CD4-positive, alpha-beta T cell treated with Interleukin-4 for 4 hours (primary cell): ENCODE measurements around the gene CD300H.
A peak's percentile ranks its signal among the peaks of the same experiment; 100 is the strongest.
"Not testable (repeated sequence)": the region's sequence is repeated elsewhere in the genome, so short reads cannot be mapped to it uniquely, and the experiment has no call there.

Source experiments
- DNase-seq: peaks from one replicate; pipeline ENCODE4 v3.0.0-alpha.2; 2020

The CD300H gene

DNA sequence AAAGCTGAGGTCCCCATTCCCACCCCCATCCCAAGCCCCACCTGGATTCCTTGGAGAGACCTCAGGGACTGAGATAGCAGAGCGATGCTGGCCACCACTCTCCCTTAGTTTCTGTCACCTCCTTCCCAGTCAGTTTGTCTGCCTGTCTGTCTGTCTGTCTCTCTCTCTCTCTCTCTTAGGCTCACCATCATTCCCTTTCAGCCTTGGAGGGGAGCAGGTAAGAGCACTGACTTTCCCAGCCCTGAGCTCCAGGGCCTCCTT, 41.9 kb downstream of the CD300H start:
- no peak for DNase-seq

DNA sequence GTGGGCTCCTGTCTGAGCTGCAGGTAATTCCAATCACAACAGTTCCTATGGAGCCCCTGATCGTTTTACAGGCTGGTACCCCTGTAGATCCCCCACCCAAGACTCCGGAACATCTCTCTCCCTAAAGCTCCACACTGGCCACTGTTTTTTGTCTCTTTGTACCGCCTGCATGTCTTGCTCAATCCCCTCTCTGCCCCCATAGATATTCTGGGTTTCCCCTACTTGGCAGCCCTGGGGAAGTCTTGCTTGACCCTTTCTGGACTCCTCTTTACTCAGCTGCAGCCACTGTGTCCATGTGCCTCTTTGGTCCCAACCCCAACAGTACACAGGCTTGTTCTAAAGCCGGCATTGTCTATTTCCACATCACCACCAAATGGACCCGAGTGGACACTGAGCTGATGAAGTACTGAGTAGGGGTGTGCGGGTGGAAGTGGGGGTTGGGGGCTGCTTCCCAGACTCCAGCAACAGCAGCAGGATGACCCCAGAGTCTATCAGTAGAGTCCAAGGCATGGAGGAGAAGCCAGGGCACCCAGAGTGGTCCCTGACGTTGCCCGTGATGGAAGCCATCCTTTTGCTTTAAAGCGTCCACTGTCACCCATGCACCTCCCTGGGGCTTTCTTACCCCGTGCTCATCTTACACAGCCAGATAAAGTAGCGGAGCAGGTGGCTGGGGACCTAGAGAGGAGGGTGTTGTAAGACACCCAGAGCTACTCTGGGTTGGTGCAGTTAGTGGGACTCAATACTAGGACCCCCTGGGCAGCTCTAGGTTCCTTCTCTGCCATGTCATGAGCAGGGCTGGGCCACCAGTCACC, 42.5 kb downstream of the CD300H start:
- DNase-seq: no peak

DNA sequence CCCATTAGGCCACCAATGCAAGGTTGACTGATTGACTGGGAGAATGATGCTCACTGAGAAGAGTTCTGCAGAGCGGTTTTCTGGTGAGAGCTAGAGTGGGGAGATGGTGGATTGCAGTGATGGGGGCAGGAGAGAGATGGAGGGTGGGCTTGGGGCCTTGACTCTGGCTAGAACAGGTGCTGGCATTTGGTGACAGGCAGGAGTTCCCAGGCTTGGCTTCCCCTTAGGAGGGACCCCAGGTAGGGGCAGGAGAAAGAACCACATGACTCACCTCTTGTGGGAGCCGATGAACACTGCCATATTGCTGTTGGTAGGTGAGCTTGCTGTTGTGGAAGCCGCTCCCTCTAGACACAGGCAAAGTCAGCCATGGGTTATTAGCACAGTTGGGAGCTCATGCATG, 44.0 kb downstream of the CD300H start:
- no peak for DNase-seq

DNA sequence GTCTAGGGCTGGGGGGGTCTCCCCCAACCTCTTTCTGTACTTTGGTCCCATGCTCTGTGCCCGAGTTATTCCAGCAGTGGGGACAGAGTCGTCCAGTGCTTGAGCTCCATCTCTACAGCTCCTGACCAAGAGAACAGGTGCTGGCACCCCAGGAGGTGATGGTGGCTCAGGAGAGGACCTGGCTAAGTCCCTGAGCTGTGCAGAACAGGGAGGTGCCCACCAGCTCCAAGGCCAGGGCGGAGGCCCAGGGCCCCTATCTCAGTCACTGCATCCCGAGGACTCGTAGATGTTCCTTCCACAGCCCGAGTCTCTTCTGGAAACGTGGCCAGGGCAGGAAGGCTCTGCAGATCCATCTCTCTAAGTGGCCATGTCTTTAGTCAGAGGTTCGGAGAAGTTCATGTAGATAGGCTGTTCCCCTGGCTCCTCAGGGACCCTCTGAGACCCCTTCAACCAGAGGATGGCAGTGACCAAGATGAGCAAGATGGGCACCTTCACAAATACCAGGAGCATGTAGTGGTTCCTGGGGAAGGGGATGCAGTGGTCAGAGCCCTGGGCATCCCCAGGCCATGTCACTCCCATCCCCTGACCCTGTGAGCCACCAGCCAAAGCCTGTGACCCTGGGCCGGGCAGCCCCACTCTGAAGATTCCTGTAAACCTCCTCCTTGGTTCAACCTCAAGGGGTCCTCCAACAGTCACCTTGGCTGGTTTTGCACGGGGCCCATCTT, 44.8 kb downstream of the CD300H start:
- no peak for DNase-seq

DNA sequence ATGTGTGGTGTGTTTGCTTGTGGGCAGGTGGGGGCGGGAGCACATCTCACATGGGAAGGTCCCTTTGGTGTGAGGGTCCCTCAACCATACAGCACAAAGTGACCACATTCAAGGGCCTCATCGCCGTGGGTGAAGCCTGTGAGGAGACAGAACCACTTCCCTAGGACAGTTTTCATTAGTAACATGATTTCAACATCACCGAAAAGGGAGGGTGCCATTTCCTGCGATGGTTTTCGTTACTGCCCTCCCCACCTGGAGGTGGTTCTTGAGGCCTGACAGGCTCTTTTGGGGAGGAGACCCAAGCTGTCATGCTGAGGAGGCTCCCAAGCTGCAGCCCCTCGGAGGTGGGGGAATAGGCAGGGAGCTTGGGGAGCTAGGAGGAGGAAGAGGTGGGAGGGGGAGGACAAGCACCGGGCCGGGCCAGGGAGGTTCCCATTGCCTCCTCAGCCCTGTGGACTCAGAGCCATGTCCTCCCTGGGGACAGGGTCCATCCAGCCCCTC, 45.6 kb downstream of the CD300H start:
- peak; percentile 18 for DNase-seq

DNA sequence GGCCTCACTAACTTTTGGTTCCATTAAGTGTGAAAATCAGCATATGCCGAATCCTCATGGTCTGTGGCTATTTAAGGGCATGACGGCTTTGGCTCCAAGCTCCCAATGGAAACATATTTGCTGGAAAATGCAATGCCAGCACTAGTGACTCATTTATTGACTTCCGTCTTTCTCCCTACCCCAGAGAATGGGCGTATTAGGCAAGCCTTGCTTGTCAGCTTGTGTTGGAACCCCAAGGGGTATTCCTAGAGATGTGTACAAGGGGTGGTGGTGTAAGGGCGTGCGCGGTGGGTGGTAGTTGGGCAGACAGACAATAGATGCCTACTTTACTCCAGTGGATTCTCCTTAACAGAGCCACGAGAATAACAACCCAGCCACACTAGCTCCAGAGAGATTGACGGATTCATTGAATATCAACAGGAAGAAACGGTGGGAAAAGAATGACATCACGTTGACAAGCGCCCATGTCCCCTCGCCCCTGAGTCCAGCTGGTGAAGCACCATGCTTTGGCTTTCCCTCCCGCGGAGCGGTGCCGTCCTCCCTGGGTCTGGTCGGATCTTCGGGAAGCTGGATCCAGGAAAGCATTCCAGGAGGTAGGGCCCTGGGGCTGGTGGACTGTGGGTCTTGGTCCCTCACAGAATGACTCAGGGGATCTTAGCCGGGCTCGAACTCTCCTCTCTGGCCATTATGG, 46.4 kb downstream of the CD300H start:
- DNase-seq: no peak

DNA sequence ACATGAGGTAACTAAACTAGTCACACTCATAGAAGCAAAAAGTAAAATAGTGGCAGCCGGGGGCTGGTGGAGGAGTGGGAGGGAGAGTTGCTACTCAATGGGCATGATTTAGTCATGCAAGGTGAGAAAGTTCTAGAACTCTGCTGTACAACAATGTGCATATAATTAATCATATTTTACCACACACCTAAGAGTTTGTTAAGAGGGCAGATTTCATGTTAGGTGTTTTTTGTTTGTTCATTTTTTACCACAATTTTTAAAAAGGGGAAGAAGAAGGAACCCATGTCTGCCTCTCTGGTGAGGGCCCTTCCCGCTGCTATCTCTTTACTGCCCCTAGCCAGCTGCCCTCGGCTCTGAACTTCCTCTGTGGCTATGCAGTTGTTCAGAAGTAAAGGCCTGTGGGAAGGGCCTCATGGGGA, 47.3 kb downstream of the CD300H start:
- DNase-seq: no peak

DNA sequence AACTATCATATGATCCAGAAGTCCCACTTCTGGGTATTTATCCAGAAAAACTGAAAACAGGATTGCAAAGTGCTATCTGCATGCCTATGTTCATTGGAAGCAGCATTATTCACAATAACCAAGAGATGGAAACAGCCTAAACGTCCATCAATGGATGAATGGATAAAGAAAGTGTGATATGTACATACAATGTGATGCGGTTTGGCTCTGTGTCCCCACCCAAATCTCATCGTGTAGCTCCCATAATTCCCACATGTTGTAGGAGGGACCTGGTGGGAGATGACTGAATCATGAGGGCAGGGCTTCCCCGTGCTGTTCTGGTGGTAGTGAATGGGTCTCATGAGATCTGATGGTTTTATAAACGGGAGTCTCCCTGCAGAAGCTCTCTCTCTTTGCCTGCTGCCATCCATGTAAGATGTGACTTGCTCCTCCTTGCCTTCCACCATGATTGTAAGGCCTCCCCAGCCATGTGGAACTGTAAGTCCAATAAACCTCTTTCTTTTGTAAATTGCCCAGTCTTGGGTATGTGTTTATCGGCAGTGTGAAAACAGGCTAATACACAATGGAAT, 48.8 kb downstream of the CD300H start:
- not testable (repeated sequence) for DNase-seq

DNA sequence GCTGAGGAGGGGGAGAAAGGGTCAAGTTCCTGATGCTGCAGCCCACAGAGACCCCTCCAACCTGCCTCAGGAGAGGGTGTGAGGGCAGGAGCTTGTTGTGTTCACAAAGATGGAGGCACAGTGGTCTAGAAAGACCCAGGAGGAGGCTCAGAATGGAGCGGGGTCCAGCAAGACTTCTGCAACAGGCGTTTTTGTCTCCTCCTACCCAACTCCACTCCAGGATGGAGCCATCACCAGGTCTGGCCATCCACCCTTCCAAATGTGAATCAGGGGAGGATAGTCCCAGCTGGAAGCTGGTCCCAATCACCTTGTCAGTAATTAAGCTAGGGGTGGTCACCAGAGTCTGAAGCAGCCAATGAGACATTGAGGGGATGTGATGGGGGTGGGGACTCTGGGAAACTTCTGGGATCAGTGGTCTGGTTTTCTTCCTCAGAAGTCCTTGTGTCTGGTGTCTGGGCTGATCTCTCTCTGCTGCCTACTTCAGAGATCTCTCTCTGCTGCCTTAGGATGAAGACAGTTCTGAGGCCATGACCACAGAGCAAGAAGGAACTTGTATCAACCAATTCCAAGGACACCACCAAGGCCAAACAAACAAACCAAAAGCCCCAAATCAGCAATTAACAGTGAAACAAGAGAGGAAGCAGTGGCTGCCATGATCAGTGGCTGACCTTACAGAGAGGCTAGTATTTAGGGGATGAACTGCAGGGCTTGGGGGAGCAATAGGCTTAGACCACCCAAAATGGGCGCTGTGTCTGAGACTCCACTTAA, 50.6 kb downstream of the CD300H start:
- DNase-seq: no peak

DNA sequence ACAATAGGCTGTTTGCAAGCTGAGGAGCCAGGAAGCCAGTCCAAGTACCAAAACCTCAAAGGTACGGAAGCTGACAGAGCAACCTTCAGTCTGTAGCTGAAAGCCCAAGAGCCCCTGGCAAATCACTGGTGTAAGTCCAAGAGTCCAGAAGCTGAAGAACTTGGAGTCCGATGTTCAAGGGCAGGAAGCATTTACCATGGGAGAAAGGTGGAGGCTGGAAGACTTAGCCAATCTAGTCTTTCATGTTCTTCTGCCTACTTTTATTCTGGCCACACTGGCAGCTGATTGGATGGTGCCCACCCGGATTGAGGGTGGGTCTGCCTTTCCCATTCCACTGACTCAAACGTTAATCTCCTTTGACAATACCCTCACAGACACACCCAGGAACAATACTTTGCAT, 51.4 kb downstream of the CD300H start:
- no peak for DNase-seq

DNA sequence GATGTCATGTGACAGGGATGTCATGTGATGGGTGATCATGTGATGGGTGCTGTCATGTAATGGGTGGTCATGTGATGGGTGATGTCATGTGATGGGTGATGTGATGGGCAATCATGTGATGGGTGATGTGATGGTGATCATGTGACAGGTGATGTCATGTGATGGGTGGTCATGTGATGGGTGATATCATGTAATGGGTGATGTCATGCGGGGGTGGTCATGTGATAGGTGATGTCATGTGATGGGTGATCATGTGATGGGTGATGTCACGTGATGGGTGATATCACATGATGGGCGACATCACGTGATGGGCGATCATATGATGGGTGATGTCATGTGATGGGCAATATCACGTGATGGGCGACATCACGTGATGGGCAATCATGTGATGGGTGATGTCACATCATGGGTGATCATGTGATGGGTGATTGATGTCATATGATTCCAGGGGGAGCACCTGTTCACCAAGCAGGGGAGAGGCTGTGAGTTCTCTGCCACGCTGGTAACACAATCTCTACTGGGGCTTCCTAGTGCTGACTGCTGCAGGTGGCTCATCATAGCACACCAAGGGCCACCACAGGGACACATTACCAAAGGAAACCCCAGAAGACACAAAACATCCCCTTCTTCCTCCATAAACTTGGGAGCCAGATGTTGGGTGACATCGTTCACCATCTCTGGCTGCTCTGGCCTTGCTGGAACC, 52.5 kb downstream of the CD300H start:
- DNase-seq: no peak

DNA sequence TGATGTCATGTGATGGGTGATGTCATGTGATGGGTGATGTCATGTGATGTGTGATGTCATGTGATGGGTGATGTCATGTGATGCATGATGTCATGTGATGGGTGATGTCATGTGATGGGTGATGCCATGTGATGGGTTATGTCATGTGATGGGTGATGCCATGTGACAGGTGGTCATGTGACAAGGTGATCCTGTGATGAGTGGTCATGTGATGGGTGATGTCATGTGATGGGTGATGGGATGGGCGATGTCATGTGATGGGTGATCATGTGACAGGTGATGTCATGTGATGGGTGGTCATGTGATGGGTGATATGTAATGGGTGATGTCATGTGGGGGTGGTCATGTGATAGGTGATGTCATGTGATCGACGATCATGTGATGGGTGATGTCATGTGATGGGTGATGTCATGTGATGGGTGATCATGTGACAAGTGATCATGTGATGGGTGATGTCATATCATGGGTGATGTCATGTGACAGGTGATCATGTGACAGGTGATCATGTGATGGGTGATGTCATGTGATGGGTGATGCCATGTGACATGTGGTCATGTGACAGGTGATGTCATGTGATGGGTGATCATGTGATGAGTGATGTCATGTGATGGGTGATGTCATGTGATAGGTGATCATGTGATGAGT, 53.2 kb downstream of the CD300H start:
- DNase-seq: no peak

DNA sequence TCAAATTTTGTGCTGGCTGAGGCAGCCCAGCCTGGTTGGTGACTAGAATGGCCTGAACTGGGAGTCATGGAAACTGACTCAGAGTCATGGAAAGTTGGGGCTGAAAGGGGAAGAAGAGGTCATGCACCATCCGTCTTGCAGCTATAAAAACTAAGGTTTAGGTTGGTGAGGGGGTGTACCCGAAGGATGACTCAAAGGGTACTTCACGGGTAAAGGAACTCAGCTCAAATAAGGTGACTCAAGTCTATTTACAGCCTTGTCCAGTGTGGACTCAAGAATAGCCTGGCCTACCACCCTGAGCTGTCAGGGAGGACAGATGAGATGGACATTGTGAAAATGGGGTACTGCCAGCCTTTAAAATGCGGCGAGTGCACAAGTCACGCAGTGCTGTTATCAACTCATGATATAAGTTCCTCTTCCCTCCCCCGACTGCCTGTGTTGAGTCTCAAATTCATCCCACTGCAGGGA, 54.7 kb downstream of the CD300H start:
- DNase-seq: no peak

DNA sequence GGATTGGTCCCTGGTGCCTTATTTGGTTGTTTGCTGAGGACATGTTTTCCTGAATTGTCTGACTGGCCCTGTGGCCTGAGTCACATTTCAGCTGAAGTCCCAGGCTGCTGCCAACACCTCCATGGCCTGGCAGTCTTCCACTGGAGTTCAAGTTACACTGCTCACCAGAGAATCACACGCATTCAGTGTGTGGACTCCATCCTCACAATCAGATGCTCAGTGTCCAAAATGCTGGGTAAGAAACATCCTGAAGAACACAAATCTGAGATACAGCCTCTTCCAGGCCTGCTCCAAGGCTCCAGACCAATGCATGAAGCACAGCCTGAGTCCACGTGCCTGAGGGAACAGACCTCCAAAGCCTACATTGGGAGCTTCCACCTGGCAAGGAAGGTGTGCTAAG, 55.3 kb downstream of the CD300H start:
- DNase-seq: no peak
